Choroid plexus epithelial cell (primary cell): ENCODE measurements around the gene MRPL58.
A peak's percentile ranks its signal among the peaks of the same experiment; 100 is the strongest.
"Not testable (repeated sequence)": the region's sequence is repeated elsewhere in the genome, so short reads cannot be mapped to it uniquely, and the experiment has no call there.

Experiments
- DNase-seq: peaks from one replicate; pipeline ENCODE4 v3.0.0-alpha.2; 2010; ENCODE audit warnings: low read depth
- H3K4me3 ChIP-seq: 2 replicates; pipeline ENCODE4 v1.5.1; 2011; ENCODE audit warnings: low read depth, mild to moderate bottlenecking, control low read depth, low read length, moderate library complexity
- TF ChIP-seq, protein P1 (sequence below): conservative IDR thresholded peaks from 2 replicates; pipeline ENCODE4 v1.5.1; 2011; ENCODE audit warnings: low read depth, mild to moderate bottlenecking, control low read depth, inconsistent platforms, low read length, moderate library complexity

Gene MRPL58

DNA sequence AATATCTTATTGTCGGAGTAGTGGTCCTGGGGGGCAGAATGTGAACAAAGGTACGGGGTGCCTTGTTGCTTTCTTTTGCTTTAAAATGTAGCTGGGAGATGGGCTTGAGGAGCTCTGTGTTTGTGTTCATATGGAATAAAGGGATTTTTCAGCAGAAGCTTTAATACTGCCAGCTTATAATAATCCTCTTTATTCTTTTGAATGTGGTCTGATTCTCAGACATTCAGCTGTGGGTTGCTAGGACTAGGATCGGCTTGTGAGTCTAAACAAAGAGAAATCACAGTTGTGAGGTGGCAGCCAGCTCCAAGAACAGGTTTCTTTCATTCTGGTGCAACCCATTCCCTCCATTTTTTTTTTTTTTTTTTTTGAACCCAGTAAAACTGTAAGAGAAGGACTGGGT is 7.2 kb downstream of the MRPL58 start:
- DNase-seq = no peak
- no peak overlapping the region for H3K4me3 ChIP-seq
- TF ChIP-seq, protein P1, sequence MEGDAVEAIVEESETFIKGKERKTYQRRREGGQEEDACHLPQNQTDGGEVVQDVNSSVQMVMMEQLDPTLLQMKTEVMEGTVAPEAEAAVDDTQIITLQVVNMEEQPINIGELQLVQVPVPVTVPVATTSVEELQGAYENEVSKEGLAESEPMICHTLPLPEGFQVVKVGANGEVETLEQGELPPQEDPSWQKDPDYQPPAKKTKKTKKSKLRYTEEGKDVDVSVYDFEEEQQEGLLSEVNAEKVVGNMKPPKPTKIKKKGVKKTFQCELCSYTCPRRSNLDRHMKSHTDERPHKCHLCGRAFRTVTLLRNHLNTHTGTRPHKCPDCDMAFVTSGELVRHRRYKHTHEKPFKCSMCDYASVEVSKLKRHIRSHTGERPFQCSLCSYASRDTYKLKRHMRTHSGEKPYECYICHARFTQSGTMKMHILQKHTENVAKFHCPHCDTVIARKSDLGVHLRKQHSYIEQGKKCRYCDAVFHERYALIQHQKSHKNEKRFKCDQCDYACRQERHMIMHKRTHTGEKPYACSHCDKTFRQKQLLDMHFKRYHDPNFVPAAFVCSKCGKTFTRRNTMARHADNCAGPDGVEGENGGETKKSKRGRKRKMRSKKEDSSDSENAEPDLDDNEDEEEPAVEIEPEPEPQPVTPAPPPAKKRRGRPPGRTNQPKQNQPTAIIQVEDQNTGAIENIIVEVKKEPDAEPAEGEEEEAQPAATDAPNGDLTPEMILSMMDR = no peak

DNA sequence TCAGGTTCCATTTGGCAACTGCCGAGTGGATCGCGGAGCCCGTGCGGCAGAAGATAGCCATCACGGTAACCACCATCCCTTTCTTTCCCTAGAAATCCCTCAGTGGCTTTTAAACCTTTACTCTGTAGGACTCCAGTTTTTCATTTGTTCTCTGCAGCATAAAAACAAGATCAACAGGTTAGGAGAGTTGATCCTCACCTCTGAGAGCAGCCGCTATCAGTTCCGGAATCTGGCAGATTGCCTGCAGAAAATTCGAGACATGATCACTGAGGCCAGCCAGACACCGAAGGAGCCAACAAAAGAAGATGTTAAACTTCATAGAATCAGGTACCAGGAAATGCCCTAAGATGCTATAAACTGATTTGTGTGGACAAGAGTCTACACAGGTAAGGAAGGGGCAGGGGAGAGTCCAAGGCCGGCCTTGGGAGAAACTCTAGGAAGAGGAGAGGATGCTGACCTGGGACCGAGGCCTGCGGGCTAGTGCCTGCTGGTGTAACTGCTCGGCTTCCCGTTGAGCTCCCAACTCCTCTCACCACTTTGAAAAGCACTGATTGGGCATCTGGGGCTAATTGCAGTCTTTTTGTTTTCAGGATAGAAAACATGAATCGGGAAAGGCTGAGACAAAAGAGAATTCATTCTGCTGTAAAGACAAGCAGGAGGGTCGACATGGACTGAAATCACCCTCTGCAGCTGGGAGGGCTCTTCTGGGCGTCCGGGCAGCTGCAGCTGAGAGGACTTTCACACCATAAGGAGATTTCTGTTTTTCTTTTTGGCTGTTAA is 8.1 kb downstream of the MRPL58 start:
- TF ChIP-seq, protein P1 = no peak
- no peak overlapping the region for H3K4me3 ChIP-seq
- no peak for DNase-seq

DNA sequence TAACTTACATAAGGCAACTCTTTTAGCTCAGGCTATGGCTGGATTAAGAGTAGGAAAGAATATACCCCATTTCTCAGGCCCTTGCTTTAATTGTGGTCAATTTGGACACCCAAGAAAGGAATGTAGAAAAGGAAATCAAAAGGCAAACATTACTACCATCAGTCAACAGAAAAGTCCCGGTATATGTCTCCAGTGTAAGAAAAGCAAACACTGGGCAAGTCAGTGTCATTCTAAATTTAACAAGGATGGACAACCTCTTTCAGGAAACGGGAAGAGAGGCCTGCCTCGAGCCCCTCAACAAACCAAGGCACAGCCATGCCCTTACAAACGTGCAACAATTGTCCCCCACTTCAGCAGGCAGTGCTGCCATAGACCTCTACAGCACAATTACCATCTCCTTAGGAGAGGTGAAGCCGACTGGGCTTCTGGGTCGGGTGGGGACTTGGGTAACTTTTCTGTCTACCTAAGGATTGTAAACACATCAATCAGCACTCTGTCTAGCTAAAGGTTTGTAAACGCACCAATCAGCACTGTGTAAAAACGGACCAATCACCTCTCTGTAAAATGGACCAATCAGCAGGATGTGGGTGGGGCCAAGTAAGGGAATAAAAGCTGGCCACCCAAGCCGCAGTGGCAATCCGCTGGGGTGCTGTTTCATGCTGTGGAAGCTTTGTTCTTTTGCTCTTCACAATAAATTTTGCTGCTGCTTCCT is 12.4 kb downstream of the MRPL58 start:
- no peak for DNase-seq
- TF ChIP-seq, protein P1 = no peak
- H3K4me3 ChIP-seq = no peak overlapping the region

DNA sequence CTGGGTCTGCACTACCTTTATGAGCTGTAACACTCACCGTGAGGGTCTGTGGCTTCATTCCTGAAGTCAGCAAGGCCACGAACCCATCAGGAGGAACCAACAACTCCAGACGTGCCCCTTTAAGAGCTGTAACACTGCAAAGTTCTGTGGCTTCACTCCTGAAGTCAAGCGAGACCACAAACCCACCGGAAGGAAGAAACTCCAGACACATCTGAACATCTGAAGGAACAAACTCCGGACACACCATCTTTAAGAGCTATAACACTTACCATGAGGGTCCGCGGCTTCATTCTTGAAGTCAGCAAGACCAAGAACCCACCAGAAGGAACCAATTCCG is 12.9 kb downstream of the MRPL58 start:
- not testable (repeated sequence) for DNase-seq, H3K4me3 ChIP-seq

DNA sequence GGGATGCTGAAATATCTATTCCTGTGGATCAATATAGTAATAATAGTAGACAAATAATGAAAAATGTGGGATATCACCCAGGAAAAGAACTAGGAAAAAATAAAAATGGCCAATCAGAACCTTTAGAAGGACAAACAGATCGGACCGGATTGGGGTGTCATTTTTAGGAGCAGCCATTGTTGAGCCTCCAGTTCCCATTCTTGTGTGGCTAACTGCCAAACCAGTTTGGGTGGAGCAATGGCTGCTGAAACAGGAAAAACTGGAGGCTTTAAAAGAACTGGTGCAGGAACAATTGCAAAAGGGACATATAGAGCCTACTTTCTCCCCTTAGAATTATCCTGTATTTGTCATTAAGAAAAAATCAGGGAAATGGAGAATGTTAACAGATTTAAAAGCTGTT is 14.2 kb downstream of the MRPL58 start:
- not testable (repeated sequence) for H3K4me3 ChIP-seq, DNase-seq

DNA sequence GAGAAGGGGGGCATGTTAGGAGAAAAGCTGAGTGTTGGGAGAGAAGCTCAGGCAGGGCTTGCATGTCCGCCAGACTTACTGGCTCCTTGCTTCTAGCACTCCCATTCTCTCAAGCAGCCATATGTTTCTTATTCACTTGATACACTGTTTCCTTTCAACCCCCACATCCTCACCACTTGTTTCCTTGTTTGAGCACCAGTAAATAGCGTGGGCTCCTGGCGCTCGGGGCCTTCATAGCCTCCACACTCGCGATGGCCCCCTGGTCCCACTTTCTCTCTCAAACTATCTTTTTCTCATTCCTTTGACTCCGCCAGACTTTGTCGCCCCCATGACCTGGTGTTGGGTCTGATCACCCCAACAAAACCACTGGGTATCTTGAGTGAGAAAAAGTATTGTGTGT is 17.7 kb downstream of the MRPL58 start:
- TF ChIP-seq, protein P1 = no peak
- DNase-seq = no peak
- H3K4me3 ChIP-seq = no peak overlapping the region

DNA sequence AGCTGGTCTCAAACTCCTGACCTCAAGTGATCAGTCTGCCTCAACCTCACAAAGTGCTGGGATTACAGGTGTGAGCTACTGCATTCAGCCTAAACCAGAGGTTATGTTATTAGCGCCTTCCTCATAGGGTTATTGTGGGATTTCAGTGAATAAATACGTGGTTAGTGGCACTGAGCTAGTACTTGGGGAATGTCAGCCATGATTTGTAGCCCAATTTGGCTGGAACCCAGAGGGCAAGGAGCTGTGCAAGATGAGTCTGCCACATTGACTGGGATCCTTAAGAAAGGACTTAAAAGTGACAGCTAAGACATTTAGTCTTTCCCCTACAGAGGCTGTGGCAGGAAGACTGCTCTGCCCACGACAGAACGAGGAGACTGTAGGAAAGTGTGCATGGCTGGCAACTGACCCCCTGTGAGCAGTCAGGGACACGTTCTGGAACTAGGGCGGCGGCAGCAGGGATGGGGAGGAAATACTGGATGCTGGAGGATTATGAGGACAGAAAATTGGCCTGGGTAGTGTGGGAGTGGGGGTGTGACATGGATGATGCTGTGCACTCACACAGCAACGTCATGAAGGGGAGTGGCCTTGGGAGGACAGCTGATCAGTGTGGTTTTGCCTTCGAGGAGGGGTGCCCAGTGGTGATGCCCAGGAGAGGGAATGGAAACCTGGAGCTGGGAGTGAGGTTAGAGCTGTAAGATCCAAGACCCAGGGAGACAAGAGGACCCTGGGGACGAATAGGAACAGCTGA is 19.7 kb downstream of the MRPL58 start:
- peak overlapping the region; percentile 43 for H3K4me3 ChIP-seq
- TF ChIP-seq, protein P1 = no peak
- peak; percentile 64 for DNase-seq
